PC-9 (cell line): Measurements from ENCODE around the gene ANKRD9. TPM values are rescaled to one million over a fixed set of nuclear protein-coding genes. Genes with fewer than 3 reads are reported as not detected.

Experiments
- BruUV-seq: library from RNA; stranded (reverse); fragments of 400-500 nt; replicated peaks from 2 replicates; lab custom pipeline; 2021; lab: Mats Ljungman, UMichigan
- CTCF ChIA-PET: fragments of 300-600 bp; sonication (Branson Sonifier 250); formaldehyde crosslinking; loops from one replicate; lab custom pipeline; 2022; ENCODE audit warnings: antibody characterized with exemption; lab: Charles Lee
- POLR2A ChIA-PET: fragments of 300-600 bp; sonication (Branson Sonifier 250); formaldehyde crosslinking; loops from one replicate; lab custom pipeline; 2022; ENCODE audit warnings: antibody characterized with exemption; ENCODE audit not compliant: unreplicated experiment; lab: Charles Lee
- DNase-seq, 2 experiments: peaks; one replicate each; pipeline versions ENCODE4 v3.0.0 to v3.0.0-alpha.2; 2015 to 2022; ENCODE audit warnings: mixed read lengths in 1 of 2
- H2AFZ ChIP-seq: fragments of 200-600 bp; sonication (generic); 2 replicates; pipeline ENCODE4 v1.8.1; 2017; ENCODE audit warnings: antibody characterized with exemption
- H3F3A ChIP-seq: fragments of 200-600 bp; sonication (generic); 2 replicates; pipeline ENCODE4 v1.8.1; 2017; ENCODE audit warnings: antibody characterized with exemption, mild to moderate bottlenecking, low read depth; ENCODE audit not compliant: insufficient read depth
- H3K27ac ChIP-seq: fragments of 200-600 bp; sonication (generic); 2 replicates; pipeline ENCODE4 v1.6.1; 2016; ENCODE audit warnings: mixed run types
- H3K27me3 ChIP-seq: fragments of 200-600 bp; sonication (generic); 2 replicates; pipeline ENCODE4 v1.6.1; 2016; ENCODE audit warnings: low read depth, mixed run types; ENCODE audit not compliant: insufficient read depth
- H3K36me3 ChIP-seq: fragments of 200-600 bp; sonication (generic); 2 replicates; pipeline ENCODE4 v1.6.1; 2016; ENCODE audit warnings: low read depth, mixed run types
- H3K4me1 ChIP-seq: fragments of 200-600 bp; sonication (generic); replicated peaks from 2 replicates; pipeline ENCODE4 v1.6.1; 2016; ENCODE audit warnings: mixed run types; ENCODE audit not compliant: insufficient read depth
- H3K4me2 ChIP-seq: fragments of 200-600 bp; sonication (generic); 2 replicates; pipeline ENCODE4 v1.6.1; 2017; ENCODE audit warnings: mixed run types
- H3K4me3 ChIP-seq: fragments of 200-600 bp; sonication (generic); 2 replicates; pipeline ENCODE4 v1.6.1; 2016; ENCODE audit warnings: mixed run types
- H3K79me2 ChIP-seq: fragments of 200-600 bp; sonication (generic); 2 replicates; pipeline ENCODE4 v1.6.1; 2017; ENCODE audit warnings: low read depth, mixed run types
- H3K9me2 ChIP-seq: fragments of 200-600 bp; sonication (generic); 2 replicates; pipeline ENCODE4 v1.8.1; 2017; ENCODE audit warnings: mild to moderate bottlenecking; ENCODE audit not compliant: insufficient read depth
- H3K9me3 ChIP-seq: fragments of 200-600 bp; sonication (generic); 2 replicates; pipeline ENCODE4 v1.8.1; 2016; ENCODE audit warnings: low read depth; ENCODE audit not compliant: insufficient read depth
- H4K20me1 ChIP-seq: fragments of 200-600 bp; sonication (generic); 2 replicates; pipeline ENCODE4 v1.8.1; 2017; ENCODE audit not compliant: insufficient read depth
- CTCF ChIP-seq: fragments of 200-600 bp; sonication (generic); conservative IDR thresholded peaks from 2 replicates; pipeline ENCODE4 v1.6.1; 2017; ENCODE audit warnings: mixed run types, antibody characterized with exemption, mild to moderate bottlenecking, moderate library complexity
- EZH2 ChIP-seq: fragments of 200-600 bp; sonication (generic); IDR thresholded peaks from 2 replicates; pipeline ENCODE4 v1.8.0; 2017; ENCODE audit warnings: antibody characterized with exemption, low read depth
- intact Hi-C: fragments of 100-400 bp; cut with micrococcal nuclease; formaldehyde crosslinking; loops from one replicate; pipeline ENCODE4 v1.10.0; 2022; ENCODE audit not compliant: unreplicated experiment
- total RNA-seq: library from RNA; stranded (reverse); gene quantifications from 2 replicates; pipeline ENCODE4 v1.2.3, GENCODE V29; 2021

The ANKRD9 gene
- total RNA-seq, 1 experiment from 2014 or later = 44.6 TPM

GRCh38 chr14:102492531-102492910, 17.1 kb downstream of the ANKRD9 start:
- Histone ChIP-seq H3F3A (peaks cover 11% of the 10 kb centered on the region; the same call in 1 of the 2 replicates), H3K9me2 (no peaks in the 10 kb centered on the region), H3K4me1 (no peaks in the 10 kb centered on the region; the same call in 1 of the 2 replicates), H3K27me3 (no peaks in the 10 kb centered on the region), H4K20me1 (no peaks in the 10 kb centered on the region), H3K4me3 (no peak overlapping the region), H2AFZ (no peak overlapping the region), H3K79me2 (no peaks in the 10 kb centered on the region), H3K36me3 (no peaks in the 10 kb centered on the region), H3K4me2 (no peak overlapping the region), H3K27ac (no peak overlapping the region), H3K9me3 (no peaks in the 10 kb centered on the region)
- TF ChIP-seq EZH2 (no peak), CTCF (no peak)
- POLR2A ChIA-PET = no interaction called here
- no TSS peak for BruUV-seq
- intact Hi-C loops = no loop called here
- CTCF ChIA-PET = interaction anchor here (0.6 kb wide), 1 partner anchor 837 kb away, joined by 3 read pairs; no protein-coding TSS in a partner anchor
- no peak for DNase-seq

- Histone ChIP-seq H3F3A (peaks cover 15% of the 10 kb centered on the region; the same call in 1 of the 2 replicates), H4K20me1 (no peaks in the 10 kb centered on the region), H2AFZ (no peak overlapping the region), H3K4me2 (no peak overlapping the region), H3K27ac (no peak overlapping the region), H3K79me2 (no peaks in the 10 kb centered on the region), H3K4me1 (no peaks in the 10 kb centered on the region; the same call in 1 of the 2 replicates), H3K9me3 (no peaks in the 10 kb centered on the region), H3K9me2 (no peaks in the 10 kb centered on the region), H3K36me3 (no peaks in the 10 kb centered on the region), H3K27me3 (no peaks in the 10 kb centered on the region), H3K4me3 (no peak overlapping the region)
- DNase-seq = no peak
- CTCF ChIA-PET = interaction anchor here (0.6 kb wide), 1 partner anchor 837 kb away, joined by 3 read pairs; no protein-coding TSS in a partner anchor
- no TSS peak for BruUV-seq
- no peak for TF ChIP-seq EZH2
- no peak for TF ChIP-seq CTCF
- POLR2A ChIA-PET = no interaction called here
- intact Hi-C loops = no loop called here
These were observed 17.6 kb downstream of the ANKRD9 start for GRCh38 chr14:102491786-102492530.

GRCh38 chr14:102491366-102491765, 18.2 kb downstream of the ANKRD9 start:
- H3K79me2 ChIP-seq = no peaks in the 10 kb centered on the region
- H3K4me2 ChIP-seq = no peak overlapping the region
- no peaks in the 10 kb centered on the region for H4K20me1 ChIP-seq
- H3K4me3 ChIP-seq = no peak overlapping the region
- ChIA-PET CTCF (no interaction called here), POLR2A (no interaction called here)
- H3K27me3 ChIP-seq = no peaks in the 10 kb centered on the region
- H3K9me2 ChIP-seq = no peaks in the 10 kb centered on the region
- H3K36me3 ChIP-seq = no peaks in the 10 kb centered on the region
- peaks cover 21% of the 10 kb centered on the region for H3F3A ChIP-seq
- H2AFZ ChIP-seq = no peak overlapping the region
- no peak for DNase-seq
- no peak overlapping the region for H3K27ac ChIP-seq
- H3K9me3 ChIP-seq = no peaks in the 10 kb centered on the region
- TF ChIP-seq EZH2 = no peak
- TF ChIP-seq CTCF = no peak
- BruUV-seq = no TSS peak
- intact Hi-C loops = no loop called here
- no peaks in the 10 kb centered on the region; the same call in 1 of the 2 replicates for H3K4me1 ChIP-seq
